Testis (tissue), 3 donors: ENCODE results near the gene DENND1A. TPM values are rescaled to one million over a fixed set of nuclear protein-coding genes. Genes with fewer than 3 reads are reported as not detected.

Experiments used
- DNase-seq: peaks from one replicate; pipeline ENCODE4 v3.0.0-alpha.2; 2019
- H3K27ac ChIP-seq, 2 donors: fragments of 200-600 bp; sonication (generic); one replicate each; pipeline ENCODE4 v1.5.1; 2019
- H3K27me3 ChIP-seq: fragments of 200-600 bp; sonication (generic); one replicate; pipeline ENCODE4 v1.5.1; 2019
- H3K36me3 ChIP-seq: fragments of 200-600 bp; sonication (generic); one replicate; pipeline ENCODE4 v1.5.1; 2017; ENCODE audit warnings: low read depth; ENCODE audit errors: missing control alignments
- H3K4me1 ChIP-seq: fragments of 200-600 bp; sonication (generic); one replicate; pipeline ENCODE4 v1.5.1; 2019
- H3K4me3 ChIP-seq, 2 donors: fragments of 200-600 bp; sonication (generic); one replicate each; pipeline ENCODE4 v1.5.1; 2017 to 2019
- H3K9me3 ChIP-seq: fragments of 200-600 bp; sonication (generic); one replicate; pipeline ENCODE4 v1.5.1; 2017
- POLR2A ChIP-seq: fragments of 450-650 bp; IDR thresholded peaks from one replicate; pipeline ENCODE4 v1.6.1; 2017; ENCODE audit warnings: antibody characterized with exemption, mild to moderate bottlenecking, moderate library complexity
- WGBS, 2 donors: methylation state at CpG; one replicate each; pipeline ENCODE4 v1.1.5; 2018; 5-methylcytosine and 5-hydroxymethylcytosine counted together
- intact Hi-C: fragments of 100-400 bp; cut with DNase I; formaldehyde crosslinking; loops from one replicate; pipeline ENCODE4 v1.15.1; 2023; ENCODE audit warnings: low total_unique reads
- polyA plus RNA-seq: library from polyadenylated mRNA; stranded (reverse); fragments of 350-450 nt; fragmentation: Illumina TruSeq; extraction: RNeasy Lipid Tissue Mini Kit (QIAGEN cat#74804); gene quantifications from one replicate; pipeline ENCODE4 v1.2.3, GENCODE V29; 2014; ENCODE audit warnings: low read depth, low replicate concordance; ENCODE audit not compliant: insufficient read depth
- total RNA-seq, 2 donors: library from RNA; depleted of rRNA; stranded (reverse); fragments of >200 nt; gene quantifications; one replicate each; pipeline ENCODE4 v1.2.3, GENCODE V29; 2016
- TF ChIP-seq, protein P1 (sequence below), 3 experiments: fragments of 450-650 bp in 2 of 3; fragments of 200-600 bp in 1 of 3; sonication (generic) in 1 of 3; IDR thresholded peaks; one replicate each; pipeline ENCODE4 v1.5.1; 2016 to 2019; ENCODE audit warnings: antibody characterized with exemption in 3 of 3, mild to moderate bottlenecking in 2 of 3, moderate library complexity in 1 of 3

DENND1A gene
- total and polyA plus RNA-seq, 3 donors from 2014 or later, result 20.3 to 47.4 (median 44.9) TPM

DNA sequence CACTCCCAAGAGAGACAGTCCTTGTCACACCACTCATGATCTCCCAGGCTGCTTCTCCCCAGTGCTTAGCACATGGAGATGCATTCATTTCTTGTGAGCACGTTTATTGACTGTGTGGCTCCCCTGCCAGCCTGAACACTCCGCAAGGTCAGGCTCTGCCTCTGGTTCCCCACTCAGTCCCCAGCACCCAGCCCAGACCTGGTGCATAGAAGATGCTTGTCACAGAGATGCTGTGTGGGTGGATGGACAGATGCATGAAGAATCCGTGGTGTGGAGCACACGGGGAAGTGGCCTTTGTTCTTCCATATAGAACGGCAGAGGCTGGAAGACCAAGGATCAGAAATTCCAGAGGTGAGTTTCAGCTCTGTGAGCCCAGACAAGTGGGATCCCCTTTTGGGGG is 587.7 kb downstream of the DENND1A start:
- TF ChIP-seq POLR2A, result no peak
- TF ChIP-seq, protein P1, sequence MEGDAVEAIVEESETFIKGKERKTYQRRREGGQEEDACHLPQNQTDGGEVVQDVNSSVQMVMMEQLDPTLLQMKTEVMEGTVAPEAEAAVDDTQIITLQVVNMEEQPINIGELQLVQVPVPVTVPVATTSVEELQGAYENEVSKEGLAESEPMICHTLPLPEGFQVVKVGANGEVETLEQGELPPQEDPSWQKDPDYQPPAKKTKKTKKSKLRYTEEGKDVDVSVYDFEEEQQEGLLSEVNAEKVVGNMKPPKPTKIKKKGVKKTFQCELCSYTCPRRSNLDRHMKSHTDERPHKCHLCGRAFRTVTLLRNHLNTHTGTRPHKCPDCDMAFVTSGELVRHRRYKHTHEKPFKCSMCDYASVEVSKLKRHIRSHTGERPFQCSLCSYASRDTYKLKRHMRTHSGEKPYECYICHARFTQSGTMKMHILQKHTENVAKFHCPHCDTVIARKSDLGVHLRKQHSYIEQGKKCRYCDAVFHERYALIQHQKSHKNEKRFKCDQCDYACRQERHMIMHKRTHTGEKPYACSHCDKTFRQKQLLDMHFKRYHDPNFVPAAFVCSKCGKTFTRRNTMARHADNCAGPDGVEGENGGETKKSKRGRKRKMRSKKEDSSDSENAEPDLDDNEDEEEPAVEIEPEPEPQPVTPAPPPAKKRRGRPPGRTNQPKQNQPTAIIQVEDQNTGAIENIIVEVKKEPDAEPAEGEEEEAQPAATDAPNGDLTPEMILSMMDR (IDR thresholded peaks at IDR 0.05), result no peak
- no peaks in the 10 kb centered on the region for H3K27me3 ChIP-seq
- peaks cover 4% of the 10 kb centered on the region for H3K4me1 ChIP-seq
- DNase-seq, result no peak
- no peak overlapping the region for H3K27ac ChIP-seq
- H3K4me3 ChIP-seq, result no peak overlapping the region
- intact Hi-C loops, result loop anchor here (10.0 kb wide), 1 partner anchor 257 kb away; no protein-coding TSS in a partner anchor
- 92 to 96% methylated on average over 4 to 5 of the region's 5 CpGs for WGBS, 2 donors
- H3K36me3 ChIP-seq, result no peaks in the 10 kb centered on the region
- H3K9me3 ChIP-seq, result no peaks in the 10 kb centered on the region

DNA sequence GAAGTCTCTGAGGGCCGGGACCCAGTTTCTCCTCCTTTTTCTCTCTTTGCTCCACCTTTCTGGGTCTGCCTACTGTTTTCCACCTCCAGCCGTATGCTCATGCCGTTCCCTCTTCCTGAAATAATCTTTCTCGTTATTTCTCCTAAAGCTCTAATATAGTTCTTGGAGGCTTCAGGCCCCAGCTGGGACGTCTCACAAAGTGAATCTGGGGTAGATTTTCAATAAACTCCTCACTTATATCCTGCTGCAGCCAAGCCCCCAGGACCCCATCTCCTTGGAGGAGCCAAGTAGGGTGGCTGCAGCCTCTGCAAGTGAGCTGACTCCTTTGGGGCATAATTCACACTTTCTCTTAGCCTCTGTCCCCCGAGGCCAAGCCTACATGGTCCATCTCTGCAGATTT is 588.1 kb downstream of the DENND1A start:
- no peak for TF ChIP-seq POLR2A
- TF ChIP-seq, protein P1 (IDR thresholded peaks at IDR 0.05), result no peak
- no peaks in the 10 kb centered on the region for H3K9me3 ChIP-seq
- H3K27ac ChIP-seq, result no peak overlapping the region
- no peaks in the 10 kb centered on the region for H3K27me3 ChIP-seq
- intact Hi-C loops, result loop anchor here (10.0 kb wide), 1 partner anchor 257 kb away; no protein-coding TSS in a partner anchor
- no peak overlapping the region for H3K4me3 ChIP-seq
- 88 to 89% methylated on average over 6 of the region's 6 CpGs for WGBS, 2 donors
- no peak for DNase-seq
- H3K4me1 ChIP-seq, result peaks cover 4% of the 10 kb centered on the region
- no peaks in the 10 kb centered on the region for H3K36me3 ChIP-seq

DNA sequence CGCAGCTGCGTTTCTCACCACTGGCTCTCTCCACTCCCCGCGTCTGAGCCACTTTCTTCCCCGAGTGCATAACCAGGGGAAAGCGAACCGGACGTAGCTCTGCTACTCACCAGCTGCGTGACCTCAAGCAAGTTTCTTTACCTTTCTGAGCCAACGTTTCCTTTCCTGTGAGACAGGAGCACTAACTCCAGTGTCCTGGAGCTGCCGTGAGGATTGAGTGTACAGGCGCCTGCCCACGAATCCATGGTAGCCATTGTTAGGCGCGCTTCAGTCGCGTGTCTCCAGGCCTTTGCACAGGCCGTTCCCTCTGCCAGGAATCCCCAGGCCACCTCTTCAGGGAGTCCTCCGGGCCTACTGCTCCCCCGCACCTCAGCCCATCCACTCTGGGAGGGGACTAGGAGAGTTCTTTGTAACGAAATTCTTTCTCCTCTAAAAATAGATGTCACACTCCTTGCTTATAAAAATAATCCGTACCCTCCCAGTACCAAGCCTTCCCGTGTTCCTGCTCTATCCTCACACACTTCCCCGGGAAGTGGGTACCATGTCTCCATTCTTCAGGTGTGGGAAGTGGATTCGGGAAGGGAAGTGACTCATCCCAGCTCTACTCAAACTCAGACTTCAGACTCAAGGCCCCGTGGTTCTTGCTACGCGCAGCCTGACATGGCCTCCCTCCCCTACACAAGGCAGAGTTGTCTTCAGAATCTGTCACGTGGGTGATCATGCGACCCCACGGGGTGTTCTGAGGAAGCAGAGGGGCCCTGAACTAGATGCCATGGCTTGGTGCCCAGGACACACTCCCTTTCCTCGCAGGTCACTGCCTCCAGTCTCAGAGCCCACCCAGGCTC is 590.0 kb downstream of the DENND1A start:
- Histone ChIP-seq H3K4me1 (peaks cover 10% of the 10 kb centered on the region), H3K36me3 (no peaks in the 10 kb centered on the region), H3K27ac (no peak overlapping the region), H3K27me3 (no peaks in the 10 kb centered on the region), H3K4me3 (peak overlapping the region; percentile 26), H3K9me3 (no peaks in the 10 kb centered on the region)
- DNase-seq, result no peak
- TF ChIP-seq, protein P1 (IDR thresholded peaks at IDR 0.05), result no peak
- no peak for TF ChIP-seq POLR2A
- WGBS, 2 donors, result 50 to 57% methylated on average over 29 to 32 of the region's 32 CpGs
- intact Hi-C loops, result loop anchor here (10.0 kb wide), 1 partner anchor 255 kb away; no protein-coding TSS in a partner anchor

DNA sequence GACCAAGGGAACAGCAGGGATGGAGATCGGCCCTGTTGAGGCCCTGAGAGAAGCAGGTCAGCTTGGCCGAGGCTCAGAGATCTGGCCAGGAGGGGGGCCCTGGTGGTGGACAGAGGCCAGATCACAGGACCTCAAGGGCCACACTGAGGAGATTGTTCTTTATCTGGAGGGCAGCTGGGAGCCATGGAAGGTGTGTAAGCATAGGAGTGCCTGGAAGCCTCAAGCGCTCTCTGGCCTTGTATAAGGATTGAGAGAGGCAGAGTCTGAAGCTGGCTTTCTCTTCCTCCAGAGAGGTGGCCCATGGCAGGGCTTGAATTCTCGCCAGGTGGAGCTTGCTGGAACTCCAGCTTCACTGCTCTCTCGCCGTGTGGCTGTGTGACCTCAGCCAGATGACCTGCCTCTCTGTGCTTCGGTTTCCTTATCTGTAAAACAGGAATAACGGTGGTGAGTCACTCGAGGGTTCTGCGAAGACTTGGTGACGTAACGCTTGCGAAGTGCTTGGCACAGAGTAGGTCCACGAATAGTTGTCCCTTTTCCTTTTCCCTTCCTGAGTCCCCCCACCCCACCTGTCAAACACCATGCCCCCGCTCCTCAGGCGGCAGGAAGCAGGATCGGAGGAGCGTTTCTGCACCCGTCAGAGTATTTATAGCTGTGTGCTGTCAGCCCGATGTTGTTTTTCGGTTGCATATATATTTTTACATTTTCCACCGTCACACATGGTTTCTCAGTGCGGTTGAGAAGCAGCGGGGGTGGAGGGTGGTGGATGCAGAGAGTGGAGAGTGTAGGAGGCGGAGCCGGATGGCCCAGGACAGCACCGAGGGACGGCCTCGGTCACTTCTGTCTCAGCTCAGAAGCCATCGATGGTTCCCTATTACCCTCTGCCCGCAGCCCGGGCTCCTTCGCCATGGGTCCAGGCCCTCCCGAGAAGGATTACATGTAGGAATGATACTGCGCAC is 590.9 kb downstream of the DENND1A start:
- WGBS, 2 donors, result 35 to 60% methylated on average over 20 to 35 of the region's 35 CpGs
- H3K27ac ChIP-seq, result no peak overlapping the region

More for the DNA sequence above, 590.9 kb downstream of the DENND1A start:
- Histone ChIP-seq H3K9me3 (no peaks in the 10 kb centered on the region), H3K4me1 (peaks cover 10% of the 10 kb centered on the region), H3K4me3 (peak overlapping the region; percentile 26), H3K36me3 (no peaks in the 10 kb centered on the region), H3K27me3 (no peaks in the 10 kb centered on the region)
- TF ChIP-seq POLR2A, result no peak
- TF ChIP-seq, protein P1 (IDR thresholded peaks at IDR 0.05), result no peak
- intact Hi-C loops, result no loop called here
- DNase-seq, result no peak
